Measurements from ENCODE around the gene RPS6KA5. TPM values are rescaled to one million over a fixed set of nuclear protein-coding genes. Genes with fewer than 3 reads are reported as not detected.

Gene RPS6KA5
- total and polyA plus RNA-seq, 2 donors (not counting 1 experiment from before 2014, with no cell fraction given) = 6.0 to 34.6 TPM

DNA sequence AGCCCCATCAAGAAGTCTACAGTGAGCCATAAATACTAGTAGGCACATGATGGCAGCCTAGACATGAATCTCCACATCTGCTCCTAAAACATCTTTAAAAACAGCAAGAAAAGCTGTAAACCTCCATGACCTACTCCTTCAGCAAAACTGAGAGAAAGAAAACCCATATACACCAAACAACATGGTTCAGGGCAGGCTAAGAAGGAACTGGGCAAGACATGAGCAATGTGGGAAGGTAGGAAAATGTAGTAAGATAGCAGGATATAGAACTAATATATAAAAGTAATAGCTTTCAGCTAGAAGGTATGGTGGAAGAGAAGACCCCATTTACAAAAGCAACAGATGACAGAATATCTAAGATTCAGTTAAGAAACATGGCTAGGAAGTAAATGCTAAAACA is 88.8 kb downstream of the RPS6KA5 start:
- no peak overlapping the region for H3K27ac Mint-ChIP-seq
- no peaks in the 10 kb centered on the region for H3K27me3 ChIP-seq (replicated peaks in 1 of 4; ENCODE audit: control extremely low read depth in 1 of 4, control insufficient read depth in 3 of 4, insufficient read depth in 4 of 4, low read length in 3 of 4)
- no peaks in the 10 kb centered on the region for H3K27me3 Mint-ChIP-seq
- POLR2A ChIA-PET = no interaction called here
- no peaks in the 10 kb centered on the region for H3K9me3 ChIP-seq (ENCODE audit: control extremely low read depth in 1 of 3, control insufficient read depth in 2 of 3, insufficient read depth in 1 of 3, low read length in 2 of 3)
- peaks cover 6% of the 10 kb centered on the region for H4K20me1 ChIP-seq (ENCODE audit: control insufficient read depth, insufficient read depth, low read length, poor library complexity, severe bottlenecking)
- peaks cover 38% of the 10 kb centered on the region for H3K79me2 ChIP-seq (ENCODE audit: control insufficient read depth, insufficient read depth, low read length)
- H3K4me1 Mint-ChIP-seq = peaks cover 6% of the 10 kb centered on the region
- DNase-seq (no peak), ATAC-seq (ENCODE audit: low read depth) (no peak)
- H3K4me3 ChIP-seq (ENCODE audit: control extremely low read depth in 1 of 5, extremely low read depth in 1 of 5, insufficient read depth in 1 of 5, low read depth in 2 of 5, low read length in 4 of 5) = no peak overlapping the region
- H2AFZ ChIP-seq (ENCODE audit: insufficient read depth, low read depth, low read length, poor library complexity, severe bottlenecking) = no peak overlapping the region
- no peak overlapping the region for H3K27ac ChIP-seq (ENCODE audit: low read length in 2 of 2)
- H3K4me3 Mint-ChIP-seq = no peak overlapping the region
- H3K4me2 ChIP-seq (replicated peaks; ENCODE audit: low read depth, low read length, poor library complexity, severe bottlenecking) = no peak overlapping the region
- peaks cover 0 to 4% of the 10 kb centered on the region in 2 donors for H3K4me1 ChIP-seq (ENCODE audit: control insufficient read depth in 2 of 2, insufficient read depth in 2 of 2, low read length in 2 of 2)
- intact Hi-C loops (cut with micrococcal nuclease) = no loop called here
- CTCF ChIA-PET = interaction anchor here (1.3 kb wide), 1 partner anchor 201 kb away, joined by 3 read pairs; no protein-coding TSS in a partner anchor
- peaks cover 0 to 10% of the 10 kb centered on the region in 2 experiments for H3K36me3 ChIP-seq (replicated peaks in 1 of 2; ENCODE audit: control extremely low read depth in 1 of 2, control insufficient read depth in 1 of 2, extremely low read depth in 1 of 2, insufficient read depth in 2 of 2, low read length in 1 of 2)
- H3K9ac ChIP-seq (ENCODE audit: low read length) = no peak overlapping the region
- no peak for TF ChIP-seq EZH2 (IDR thresholded peaks at IDR 0.05; ENCODE audit: borderline replicate concordance, insufficient read depth, low read depth, low read length, poor library complexity, severe bottlenecking)
- no peaks in the 10 kb centered on the region for H3K9me3 Mint-ChIP-seq (ENCODE audit: insufficient read depth)

DNA sequence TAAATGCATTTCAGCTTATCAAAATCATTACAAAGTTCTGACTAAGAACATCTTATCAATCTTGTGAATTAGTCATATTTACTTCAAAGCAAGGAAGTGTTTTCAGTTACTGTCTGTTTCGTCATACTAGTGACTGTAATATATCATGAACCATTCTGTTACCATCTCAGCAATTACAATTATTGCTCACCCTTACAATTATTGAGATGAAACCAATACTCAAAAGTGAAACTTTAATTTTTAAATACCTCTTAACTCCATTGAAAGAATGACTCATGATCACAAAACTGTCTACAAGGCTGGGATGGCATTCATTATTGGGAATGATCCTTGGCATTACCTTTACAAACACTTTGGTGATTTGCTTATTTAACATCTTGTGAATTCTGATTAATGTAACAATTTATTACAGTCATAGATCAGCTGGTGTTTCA is 90.3 kb downstream of the RPS6KA5 start:
- Histone ChIP-seq H3K79me2 (ENCODE audit: control insufficient read depth, insufficient read depth, low read length) (peaks cover 44% of the 10 kb centered on the region), H3K4me2 (replicated peaks; ENCODE audit: low read depth, low read length, poor library complexity, severe bottlenecking) (no peak overlapping the region), H3K36me3 (replicated peaks in 1 of 2; ENCODE audit: control extremely low read depth in 1 of 2, control insufficient read depth in 1 of 2, extremely low read depth in 1 of 2, insufficient read depth in 2 of 2, low read length in 1 of 2) (peaks cover 0 to 5% of the 10 kb centered on the region in 2 experiments), H3K4me1 (ENCODE audit: control insufficient read depth in 2 of 2, insufficient read depth in 2 of 2, low read length in 2 of 2) (peaks cover 0 to 4% of the 10 kb centered on the region in 2 donors), H3K27me3 (replicated peaks in 1 of 4; ENCODE audit: control extremely low read depth in 1 of 4, control insufficient read depth in 3 of 4, insufficient read depth in 4 of 4, low read length in 3 of 4) (no peaks in the 10 kb centered on the region), H2AFZ (ENCODE audit: insufficient read depth, low read depth, low read length, poor library complexity, severe bottlenecking) (no peak overlapping the region), H3K9me3 (ENCODE audit: control extremely low read depth in 1 of 3, control insufficient read depth in 2 of 3, insufficient read depth in 1 of 3, low read length in 2 of 3) (no peaks in the 10 kb centered on the region), H3K27ac (ENCODE audit: low read length in 2 of 2) (no peak overlapping the region), H4K20me1 (ENCODE audit: control insufficient read depth, insufficient read depth, low read length, poor library complexity, severe bottlenecking) (peaks cover 6% of the 10 kb centered on the region), H3K9ac (ENCODE audit: low read length) (no peak overlapping the region), H3K4me3 (ENCODE audit: control extremely low read depth in 1 of 5, extremely low read depth in 1 of 5, insufficient read depth in 1 of 5, low read depth in 2 of 5, low read length in 4 of 5) (no peak overlapping the region)
- ATAC-seq (ENCODE audit: low read depth) (no peak), DNase-seq (no peak)
- intact Hi-C loops (cut with micrococcal nuclease) = no loop called here
- no peak overlapping the region for H3K27ac Mint-ChIP-seq
- no CpG with 5 or more reads among the region's 1 CpG for WGBS (ENCODE audit: insufficient coverage)
- TF ChIP-seq, protein P1, sequence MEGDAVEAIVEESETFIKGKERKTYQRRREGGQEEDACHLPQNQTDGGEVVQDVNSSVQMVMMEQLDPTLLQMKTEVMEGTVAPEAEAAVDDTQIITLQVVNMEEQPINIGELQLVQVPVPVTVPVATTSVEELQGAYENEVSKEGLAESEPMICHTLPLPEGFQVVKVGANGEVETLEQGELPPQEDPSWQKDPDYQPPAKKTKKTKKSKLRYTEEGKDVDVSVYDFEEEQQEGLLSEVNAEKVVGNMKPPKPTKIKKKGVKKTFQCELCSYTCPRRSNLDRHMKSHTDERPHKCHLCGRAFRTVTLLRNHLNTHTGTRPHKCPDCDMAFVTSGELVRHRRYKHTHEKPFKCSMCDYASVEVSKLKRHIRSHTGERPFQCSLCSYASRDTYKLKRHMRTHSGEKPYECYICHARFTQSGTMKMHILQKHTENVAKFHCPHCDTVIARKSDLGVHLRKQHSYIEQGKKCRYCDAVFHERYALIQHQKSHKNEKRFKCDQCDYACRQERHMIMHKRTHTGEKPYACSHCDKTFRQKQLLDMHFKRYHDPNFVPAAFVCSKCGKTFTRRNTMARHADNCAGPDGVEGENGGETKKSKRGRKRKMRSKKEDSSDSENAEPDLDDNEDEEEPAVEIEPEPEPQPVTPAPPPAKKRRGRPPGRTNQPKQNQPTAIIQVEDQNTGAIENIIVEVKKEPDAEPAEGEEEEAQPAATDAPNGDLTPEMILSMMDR (IDR thresholded peaks at IDR 0.05) = no peak
- TF ChIP-seq EZH2 (IDR thresholded peaks at IDR 0.05; ENCODE audit: borderline replicate concordance, insufficient read depth, low read depth, low read length, poor library complexity, severe bottlenecking) = no peak
- H3K9me3 Mint-ChIP-seq (ENCODE audit: insufficient read depth) = no peaks in the 10 kb centered on the region
- H3K4me1 Mint-ChIP-seq = peaks cover 6% of the 10 kb centered on the region
- ChIA-PET CTCF (interaction anchor here (1.1 to 2.2 kb wide), 2 partner anchors 10 to 207 kb away, joined by 3 to 4 read pairs; no protein-coding TSS in a partner anchor), POLR2A (interaction anchor here (0.6 kb wide), 1 partner anchor 153 kb away, joined by 6 read pairs; no protein-coding TSS in a partner anchor)
- H3K27me3 Mint-ChIP-seq = no peaks in the 10 kb centered on the region
- no peak overlapping the region for H3K4me3 Mint-ChIP-seq
